PC-3 (cell line): Measurements from ENCODE around the gene NFIC. TPM values are rescaled to one million over a fixed set of nuclear protein-coding genes. Genes with fewer than 3 reads are reported as not detected.

Experiments used
- ATAC-seq: fragments of 200-7000 bp; cut with Tn5 transposase; 2 replicates; pipeline ENCODE4 v1.9.1; 2020; ENCODE audit warnings: mild to moderate bottlenecking, moderate library complexity
- BruUV-seq: library from RNA; stranded (reverse); fragments of 400-500 nt; replicated peaks from 2 replicates; lab custom pipeline; 2021; lab: Mats Ljungman, UMichigan
- CTCF ChIA-PET: fragments of 300-600 bp; sonication (Branson Sonifier 250); formaldehyde crosslinking; loops from one replicate; lab custom pipeline; 2022; ENCODE audit warnings: antibody characterized with exemption; lab: Charles Lee
- POLR2A ChIA-PET: fragments of 300-600 bp; sonication (Branson Sonifier 250); formaldehyde crosslinking; loops from one replicate; lab custom pipeline; 2022; ENCODE audit warnings: antibody characterized with exemption; ENCODE audit not compliant: unreplicated experiment; lab: Charles Lee
- DNase-seq: peaks from one replicate; pipeline ENCODE4 v3.0.0-alpha.2; 2015
- H2AFZ ChIP-seq: fragments of 300-600 bp; sonication (generic); 2 replicates; pipeline ENCODE4 v1.6.0; 2016; ENCODE audit warnings: antibody characterized with exemption, low read length
- H3F3A ChIP-seq: fragments of 300-600 bp; sonication (generic); one replicate; pipeline ENCODE4 v1.6.0; 2017; ENCODE audit warnings: antibody characterized with exemption, low read length, control low read depth, mild to moderate bottlenecking; ENCODE audit not compliant: unreplicated experiment
- H3K27ac ChIP-seq: fragments of 300-600 bp; sonication (generic); 2 replicates; pipeline ENCODE4 v1.5.1; 2016; ENCODE audit warnings: mild to moderate bottlenecking, low read length
- H3K27me3 ChIP-seq: fragments of 300-600 bp; sonication (generic); 2 replicates; pipeline ENCODE4 v1.6.1; 2016; ENCODE audit warnings: low read length, mixed read lengths
- H3K36me3 ChIP-seq: fragments of 300-600 bp; sonication (generic); 2 replicates; pipeline ENCODE4 v1.6.1; 2016; ENCODE audit warnings: low read depth, mixed run types, low read length, mixed read lengths
- H3K4me1 ChIP-seq: fragments of 300-600 bp; sonication (generic); 2 replicates; pipeline ENCODE4 v1.5.1; 2016; ENCODE audit warnings: low read length; ENCODE audit not compliant: insufficient read depth
- H3K4me2 ChIP-seq: fragments of 300-600 bp; sonication (generic); 2 replicates; pipeline ENCODE4 v1.6.0; 2016; ENCODE audit warnings: low read length
- H3K4me3 ChIP-seq: fragments of 300-600 bp; sonication (generic); 2 replicates; pipeline ENCODE4 v1.5.1; 2016; ENCODE audit warnings: mild to moderate bottlenecking, low read length, mixed read lengths
- H3K79me2 ChIP-seq: fragments of 300-600 bp; sonication (generic); 2 replicates; pipeline ENCODE4 v1.6.1; 2017; ENCODE audit warnings: low read length, mixed read lengths
- H3K9ac ChIP-seq: fragments of 300-600 bp; sonication (generic); 2 replicates; pipeline ENCODE4 v1.6.0; 2016; ENCODE audit warnings: mild to moderate bottlenecking, low read length
- H3K9me2 ChIP-seq: fragments of 300-600 bp; sonication (generic); replicated peaks from 2 replicates; pipeline ENCODE4 v1.6.1; 2016; ENCODE audit warnings: mixed run types, low read length, mixed read lengths
- H3K9me3 ChIP-seq: fragments of 300-600 bp; sonication (generic); 2 replicates; pipeline ENCODE4 v1.6.1; 2016; ENCODE audit warnings: low read length, mixed read lengths
- H4K20me1 ChIP-seq: fragments of 300-600 bp; sonication (generic); 2 replicates; pipeline ENCODE4 v1.6.1; 2016; ENCODE audit warnings: low read length, mixed read lengths
- EZH2 ChIP-seq: fragments of 300-600 bp; sonication (generic); IDR thresholded peaks from one replicate; pipeline ENCODE4 v1.6.1; 2017; ENCODE audit warnings: antibody characterized with exemption, mild to moderate bottlenecking, low read length; ENCODE audit not compliant: unreplicated experiment
- EZH2phosphoT487 ChIP-seq: fragments of 300-600 bp; sonication (generic); IDR thresholded peaks from 2 replicates; pipeline ENCODE4 v1.6.1; 2018; ENCODE audit warnings: mild to moderate bottlenecking, antibody characterized with exemption, low read length, borderline replicate concordance
- intact Hi-C: fragments of 100-400 bp; cut with micrococcal nuclease; formaldehyde crosslinking; loops from 2 replicates; pipeline ENCODE4 v1.9.0; 2023
- total RNA-seq: library from RNA; depleted of rRNA; stranded (reverse); fragments of >200 nt; gene quantifications from 2 replicates; pipeline ENCODE4 v1.2.3, GENCODE V29; 2014
- TF ChIP-seq, protein P1 (sequence below): fragments of 300-600 bp; sonication (generic); conservative IDR thresholded peaks from 2 replicates; pipeline ENCODE4 v1.5.1; 2017; ENCODE audit warnings: antibody characterized with exemption, low read depth, mild to moderate bottlenecking, low read length

The NFIC gene
- total RNA-seq, 1 experiment from 2014 or later = 31.7 TPM

DNA sequence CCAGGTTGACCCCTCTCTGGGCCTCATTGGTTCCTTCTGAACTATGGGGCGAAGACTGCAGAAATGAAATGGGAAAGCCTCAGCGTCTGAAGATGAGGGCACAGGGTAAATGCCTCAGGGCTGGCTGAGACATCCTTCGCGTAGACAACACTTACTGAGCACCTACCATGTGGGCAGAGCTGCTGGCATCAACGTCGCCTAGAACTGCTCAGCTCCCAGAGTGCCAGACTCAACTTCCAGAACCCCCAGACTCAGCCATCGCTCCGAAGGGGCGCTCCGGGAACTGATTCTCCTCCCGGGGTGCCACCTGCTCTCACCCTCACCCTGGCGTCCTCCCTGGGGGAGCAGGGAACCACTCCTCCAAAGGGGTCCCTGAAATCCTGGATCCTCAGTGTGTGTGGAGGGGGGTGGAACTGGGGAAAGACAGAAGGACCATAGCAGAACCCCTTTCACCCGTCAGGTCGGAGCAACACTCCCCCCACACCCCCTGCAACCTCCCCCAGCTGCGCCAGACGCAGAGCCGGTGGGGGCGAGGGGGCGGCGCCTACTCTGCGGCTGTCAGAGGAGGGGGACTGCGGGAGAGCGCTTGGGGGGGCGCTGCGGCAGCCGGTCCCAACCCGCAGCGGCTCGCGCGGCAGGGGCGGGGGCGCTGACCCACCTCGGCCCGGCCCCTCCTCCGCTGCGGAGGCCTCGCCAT is 8.2 kb upstream of the NFIC start:
- H2AFZ ChIP-seq = no peak overlapping the region
- CTCF ChIA-PET = no interaction called here
- no TSS peak for BruUV-seq
- H3F3A ChIP-seq = no peaks in the 10 kb centered on the region
- H3K27ac ChIP-seq = no peak overlapping the region
- peaks cover 25% of the 10 kb centered on the region for H3K79me2 ChIP-seq
- H3K4me2 ChIP-seq = peak overlapping the region; percentile 92
- no peaks in the 10 kb centered on the region for H3K36me3 ChIP-seq
- POLR2A ChIA-PET = no interaction called here
- no peaks in the 10 kb centered on the region for H3K9me3 ChIP-seq
- H4K20me1 ChIP-seq = no peaks in the 10 kb centered on the region
- H3K27me3 ChIP-seq = no peaks in the 10 kb centered on the region
- intact Hi-C loops = no loop called here
- DNase-seq = no peak
- TF ChIP-seq, protein P1, sequence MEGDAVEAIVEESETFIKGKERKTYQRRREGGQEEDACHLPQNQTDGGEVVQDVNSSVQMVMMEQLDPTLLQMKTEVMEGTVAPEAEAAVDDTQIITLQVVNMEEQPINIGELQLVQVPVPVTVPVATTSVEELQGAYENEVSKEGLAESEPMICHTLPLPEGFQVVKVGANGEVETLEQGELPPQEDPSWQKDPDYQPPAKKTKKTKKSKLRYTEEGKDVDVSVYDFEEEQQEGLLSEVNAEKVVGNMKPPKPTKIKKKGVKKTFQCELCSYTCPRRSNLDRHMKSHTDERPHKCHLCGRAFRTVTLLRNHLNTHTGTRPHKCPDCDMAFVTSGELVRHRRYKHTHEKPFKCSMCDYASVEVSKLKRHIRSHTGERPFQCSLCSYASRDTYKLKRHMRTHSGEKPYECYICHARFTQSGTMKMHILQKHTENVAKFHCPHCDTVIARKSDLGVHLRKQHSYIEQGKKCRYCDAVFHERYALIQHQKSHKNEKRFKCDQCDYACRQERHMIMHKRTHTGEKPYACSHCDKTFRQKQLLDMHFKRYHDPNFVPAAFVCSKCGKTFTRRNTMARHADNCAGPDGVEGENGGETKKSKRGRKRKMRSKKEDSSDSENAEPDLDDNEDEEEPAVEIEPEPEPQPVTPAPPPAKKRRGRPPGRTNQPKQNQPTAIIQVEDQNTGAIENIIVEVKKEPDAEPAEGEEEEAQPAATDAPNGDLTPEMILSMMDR = no peak
- TF ChIP-seq EZH2 = no peak
- no peak for TF ChIP-seq EZH2phosphoT487
- no peak for ATAC-seq
- H3K9me2 ChIP-seq = no peaks in the 10 kb centered on the region
- H3K4me3 ChIP-seq = peak overlapping the region; percentile 73; the same call in 1 of the 2 replicates
- H3K4me1 ChIP-seq = no peaks in the 10 kb centered on the region; the same call in 1 of the 2 replicates
- H3K9ac ChIP-seq = no peak overlapping the region

DNA sequence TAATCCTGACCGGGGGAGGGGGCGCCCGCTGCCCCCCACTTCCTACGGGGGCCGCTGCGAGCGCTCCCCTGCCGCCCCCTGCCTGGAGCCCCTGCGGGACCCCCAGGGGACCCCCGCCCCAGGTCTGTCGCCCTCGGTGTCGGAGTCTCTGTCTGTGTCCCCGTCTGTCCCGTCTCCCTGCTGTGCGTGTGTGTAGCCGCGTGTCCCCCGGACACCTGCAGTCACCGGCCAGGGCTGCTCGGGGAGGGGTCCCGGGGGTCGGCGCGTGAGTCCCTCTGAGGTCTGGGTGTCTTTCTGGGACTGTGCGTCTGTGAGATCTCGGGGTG is 7.7 kb upstream of the NFIC start:
- H4K20me1 ChIP-seq = no peaks in the 10 kb centered on the region
- ATAC-seq (no peak), DNase-seq (no peak)
- H3K4me1 ChIP-seq = no peaks in the 10 kb centered on the region; the same call in 1 of the 2 replicates
- peak overlapping the region; percentile 81 for H2AFZ ChIP-seq
- intact Hi-C loops = no loop called here
- TF ChIP-seq EZH2phosphoT487 = no peak
- no peak for TF ChIP-seq EZH2
- TF ChIP-seq, protein P1 = no peak
- BruUV-seq = no TSS peak
- peak overlapping the region; percentile 92 for H3K4me2 ChIP-seq
- H3K9ac ChIP-seq = 0 out of 2 replicates have a peak overlapping the region, but pooled peaks have one; percentile 25
- ChIA-PET POLR2A (no interaction called here), CTCF (no interaction called here)
- no peaks in the 10 kb centered on the region for H3K36me3 ChIP-seq
- H3K4me3 ChIP-seq = peak overlapping the region; percentile 73
- no peaks in the 10 kb centered on the region for H3K9me2 ChIP-seq
- no peaks in the 10 kb centered on the region for H3F3A ChIP-seq
- H3K79me2 ChIP-seq = peaks cover 25% of the 10 kb centered on the region
- no peak overlapping the region for H3K27ac ChIP-seq
- no peaks in the 10 kb centered on the region for H3K27me3 ChIP-seq
- no peaks in the 10 kb centered on the region for H3K9me3 ChIP-seq
